SK-N-SH treated with all-trans-retinoic acid at 6 μM for 48 hours (cell line): ENCODE data around the gene NDUFA8.

Experiments used
- ATAC-seq: fragments of 200-7000 bp; cut with Tn5 transposase; 3 replicates; pipeline ENCODE4 v1.9.1; 2020; ENCODE audit warnings: mild to moderate bottlenecking, moderate library complexity
- ARNTL ChIP-seq: fragments of 450-650 bp; formaldehyde crosslinking; IDR thresholded peaks from 2 replicates; pipeline ENCODE4 v1.5.0; 2020; ENCODE audit warnings: low read depth, mild to moderate bottlenecking, moderate library complexity, borderline replicate concordance
- BACH2 ChIP-seq: fragments of 250-450 bp; sonication (Bioruptor Pico); IDR thresholded peaks from 2 replicates; pipeline ENCODE4 v1.9.0; 2021; ENCODE audit warnings: mild to moderate bottlenecking, borderline replicate concordance
- ESRRG ChIP-seq: fragments of 250-450 bp; sonication (Bioruptor Pico); IDR thresholded peaks from 2 replicates; pipeline ENCODE4 v1.6.1; 2021; ENCODE audit warnings: mild to moderate bottlenecking
- GLIS3 ChIP-seq: fragments of 250-450 bp; sonication (Bioruptor Pico); IDR thresholded peaks from 2 replicates; pipeline ENCODE4 v1.5.0; 2020; ENCODE audit warnings: mild to moderate bottlenecking, moderate library complexity
- ISL1 ChIP-seq: fragments of 250-450 bp; sonication (Bioruptor Pico); IDR thresholded peaks from 2 replicates; pipeline ENCODE4 v2.1.2; 2022; ENCODE audit warnings: mild to moderate bottlenecking, moderate library complexity
- OSR1 ChIP-seq: fragments of 250-450 bp; sonication (Bioruptor Pico); IDR thresholded peaks from 2 replicates; pipeline ENCODE4 v1.8.0; 2022; ENCODE audit warnings: moderate library complexity, mild to moderate bottlenecking, inconsistent platforms
- PPARA ChIP-seq: fragments of 250-450 bp; sonication (Bioruptor Pico); IDR thresholded peaks from 2 replicates; pipeline ENCODE4 v1.5.0; 2020; ENCODE audit warnings: mild to moderate bottlenecking, borderline replicate concordance
- RARB ChIP-seq: fragments of 250-450 bp; sonication (Bioruptor Pico); IDR thresholded peaks from 2 replicates; pipeline ENCODE4 v1.8.0; 2021; ENCODE audit warnings: mild to moderate bottlenecking, moderate library complexity
- SNAI2 ChIP-seq: fragments of 250-450 bp; sonication (Bioruptor Pico); IDR thresholded peaks from 2 replicates; pipeline ENCODE4 v1.5.0; 2020; ENCODE audit warnings: mild to moderate bottlenecking, moderate library complexity
- TCF4 ChIP-seq: fragments of 250-450 bp; sonication (Bioruptor Pico); IDR thresholded peaks from 2 replicates; pipeline ENCODE4 v1.8.0; 2021; ENCODE audit warnings: mild to moderate bottlenecking, moderate library complexity, borderline replicate concordance
- TOX ChIP-seq: fragments of 250-450 bp; sonication (Bioruptor Pico); IDR thresholded peaks from 2 replicates; pipeline ENCODE4 v1.8.0; 2021; ENCODE audit warnings: mild to moderate bottlenecking, moderate library complexity, borderline replicate concordance
- ZFP30 ChIP-seq: fragments of 450-650 bp; formaldehyde crosslinking; IDR thresholded peaks from 2 replicates; pipeline ENCODE4 v1.5.0; 2022; ENCODE audit warnings: mild to moderate bottlenecking, moderate library complexity
- ZNF565 ChIP-seq: fragments of 450-650 bp; formaldehyde crosslinking; conservative IDR thresholded peaks from 2 replicates; pipeline ENCODE4 v1.5.0; 2020; ENCODE audit warnings: low read depth, mild to moderate bottlenecking, moderate library complexity
- ZNF70 ChIP-seq: fragments of 450-650 bp; formaldehyde crosslinking; IDR thresholded peaks from 2 replicates; pipeline ENCODE4 v1.5.0; 2020; ENCODE audit warnings: mild to moderate bottlenecking, moderate library complexity
- ZNF8 ChIP-seq: fragments of 450-650 bp; formaldehyde crosslinking; IDR thresholded peaks from 2 replicates; pipeline ENCODE4 v1.5.0; 2020; ENCODE audit warnings: mild to moderate bottlenecking, moderate library complexity
- TF ChIP-seq, protein P1 (sequence below): fragments of 250-450 bp; sonication (Bioruptor Pico); IDR thresholded peaks from 2 replicates; pipeline ENCODE4 v1.8.0; 2020; ENCODE audit warnings: mild to moderate bottlenecking, moderate library complexity, borderline replicate concordance
- TF ChIP-seq, protein P2 (sequence below): fragments of 250-450 bp; sonication (Bioruptor Pico); IDR thresholded peaks from 2 replicates; pipeline ENCODE4 v1.5.0; 2020; ENCODE audit warnings: mild to moderate bottlenecking, moderate library complexity
- TF ChIP-seq, protein P3 (sequence below): fragments of 250-450 bp; sonication (Bioruptor Pico); IDR thresholded peaks from 2 replicates; pipeline ENCODE4 v1.5.1; 2020; ENCODE audit warnings: low read depth, mild to moderate bottlenecking, moderate library complexity
- TF ChIP-seq, protein P4 (sequence below): fragments of 250-450 bp; sonication (Bioruptor Pico); IDR thresholded peaks from 2 replicates; pipeline ENCODE4 v1.5.1; 2021; ENCODE audit warnings: mild to moderate bottlenecking, moderate library complexity

The NDUFA8 gene

DNA sequence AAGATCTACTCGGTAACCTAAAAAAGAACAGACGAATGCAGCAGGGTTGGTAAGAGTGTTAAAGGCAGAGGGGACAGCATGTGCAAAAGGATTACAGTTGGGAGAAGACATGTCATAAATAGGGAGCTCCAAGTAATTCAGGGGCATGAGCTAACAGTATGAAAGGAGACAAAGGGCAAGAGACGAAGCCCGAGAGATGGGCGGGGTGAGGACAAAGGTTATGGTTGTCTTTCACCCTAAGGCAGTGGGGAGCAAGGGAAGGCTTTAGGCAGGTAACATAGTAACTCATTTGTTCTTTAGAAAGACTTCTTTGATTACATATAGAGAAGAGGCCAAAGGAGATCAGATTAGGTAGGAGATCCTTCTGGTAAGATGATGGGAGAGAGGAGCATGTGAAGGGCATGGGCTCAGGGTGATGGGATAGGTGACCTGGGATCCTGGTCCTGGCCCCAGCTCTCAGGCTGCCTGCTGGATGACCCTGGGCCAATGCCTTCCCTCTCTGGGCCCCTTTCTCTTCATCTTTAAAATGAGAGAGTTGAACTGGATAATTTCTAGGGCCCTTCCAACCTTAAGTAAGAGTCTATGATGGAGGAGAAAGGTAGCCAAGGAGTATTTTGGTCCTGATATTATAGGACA is 19.6 kb upstream of the NDUFA8 start:
- no peak for ATAC-seq
- TF ChIP-seq RARB (CRISPR knock-in tag) (no peak), TCF4 (CRISPR knock-in tag) (no peak), TOX (CRISPR knock-in tag) (no peak), ZNF565 (CRISPR knock-in tag) (no peak), ARNTL (CRISPR knock-in tag) (no peak), PPARA (CRISPR knock-in tag) (no peak), ZNF70 (CRISPR knock-in tag) (no peak), SNAI2 (CRISPR knock-in tag) (no peak), ZNF8 (CRISPR knock-in tag) (no peak), OSR1 (CRISPR knock-in tag) (no peak)
- TF ChIP-seq, protein P1, sequence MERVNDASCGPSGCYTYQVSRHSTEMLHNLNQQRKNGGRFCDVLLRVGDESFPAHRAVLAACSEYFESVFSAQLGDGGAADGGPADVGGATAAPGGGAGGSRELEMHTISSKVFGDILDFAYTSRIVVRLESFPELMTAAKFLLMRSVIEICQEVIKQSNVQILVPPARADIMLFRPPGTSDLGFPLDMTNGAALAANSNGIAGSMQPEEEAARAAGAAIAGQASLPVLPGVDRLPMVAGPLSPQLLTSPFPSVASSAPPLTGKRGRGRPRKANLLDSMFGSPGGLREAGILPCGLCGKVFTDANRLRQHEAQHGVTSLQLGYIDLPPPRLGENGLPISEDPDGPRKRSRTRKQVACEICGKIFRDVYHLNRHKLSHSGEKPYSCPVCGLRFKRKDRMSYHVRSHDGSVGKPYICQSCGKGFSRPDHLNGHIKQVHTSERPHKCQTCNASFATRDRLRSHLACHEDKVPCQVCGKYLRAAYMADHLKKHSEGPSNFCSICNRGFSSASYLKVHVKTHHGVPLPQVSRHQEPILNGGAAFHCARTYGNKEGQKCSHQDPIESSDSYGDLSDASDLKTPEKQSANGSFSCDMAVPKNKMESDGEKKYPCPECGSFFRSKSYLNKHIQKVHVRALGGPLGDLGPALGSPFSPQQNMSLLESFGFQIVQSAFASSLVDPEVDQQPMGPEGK = no peak

DNA sequence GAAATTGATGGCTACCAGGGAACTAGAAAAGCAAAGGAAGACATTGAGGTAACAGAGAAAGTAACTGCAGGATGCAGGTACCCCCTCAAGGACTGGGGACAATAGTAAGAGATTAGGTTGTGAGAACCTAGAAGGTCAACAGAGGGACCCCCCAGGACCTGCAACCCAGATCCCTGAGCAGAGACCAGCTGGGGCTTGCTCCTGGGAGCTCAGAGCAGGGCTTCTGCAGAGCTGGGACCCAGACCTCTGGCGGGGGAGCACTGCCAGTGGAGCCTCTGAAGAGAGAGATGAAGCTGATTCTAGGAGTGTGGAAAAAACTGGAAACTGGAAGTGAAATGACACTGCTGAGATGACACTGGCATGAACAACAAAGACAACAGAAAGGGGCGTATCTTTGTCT is 17.3 kb upstream of the NDUFA8 start:
- TF ChIP-seq ARNTL (CRISPR knock-in tag) (no peak), ZFP30 (no peak), BACH2 (CRISPR knock-in tag) (no peak), ZNF70 (CRISPR knock-in tag) (no peak), TOX (CRISPR knock-in tag) (no peak), RARB (CRISPR knock-in tag) (no peak)
- TF ChIP-seq, protein P1 = no peak
- no peak for ATAC-seq

DNA sequence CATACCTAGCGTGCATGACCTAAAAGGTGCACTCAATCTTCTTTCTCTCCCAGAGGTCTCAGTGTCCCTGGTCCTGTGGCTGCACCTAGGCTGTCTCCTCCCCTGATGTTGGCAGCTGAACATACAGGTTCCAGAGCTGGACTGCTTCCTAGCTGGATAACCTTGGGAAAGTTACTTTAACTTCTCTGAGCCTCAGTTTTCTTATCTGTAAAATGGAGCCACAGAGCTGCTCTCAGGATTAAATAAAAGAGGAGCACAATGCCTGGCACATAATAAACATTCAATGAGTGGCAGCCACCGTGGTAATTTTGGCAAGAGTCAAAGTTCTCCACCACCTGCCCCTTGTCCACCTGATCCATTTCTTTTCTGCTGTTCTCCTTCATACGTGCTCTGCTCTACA is 14.1 kb upstream of the NDUFA8 start:
- TF ChIP-seq ESRRG (CRISPR knock-in tag) = no peak
- TF ChIP-seq TOX (CRISPR knock-in tag) = no peak
- no peak for TF ChIP-seq ISL1
- no peak for TF ChIP-seq SNAI2 (CRISPR knock-in tag)
- TF ChIP-seq, protein P2, sequence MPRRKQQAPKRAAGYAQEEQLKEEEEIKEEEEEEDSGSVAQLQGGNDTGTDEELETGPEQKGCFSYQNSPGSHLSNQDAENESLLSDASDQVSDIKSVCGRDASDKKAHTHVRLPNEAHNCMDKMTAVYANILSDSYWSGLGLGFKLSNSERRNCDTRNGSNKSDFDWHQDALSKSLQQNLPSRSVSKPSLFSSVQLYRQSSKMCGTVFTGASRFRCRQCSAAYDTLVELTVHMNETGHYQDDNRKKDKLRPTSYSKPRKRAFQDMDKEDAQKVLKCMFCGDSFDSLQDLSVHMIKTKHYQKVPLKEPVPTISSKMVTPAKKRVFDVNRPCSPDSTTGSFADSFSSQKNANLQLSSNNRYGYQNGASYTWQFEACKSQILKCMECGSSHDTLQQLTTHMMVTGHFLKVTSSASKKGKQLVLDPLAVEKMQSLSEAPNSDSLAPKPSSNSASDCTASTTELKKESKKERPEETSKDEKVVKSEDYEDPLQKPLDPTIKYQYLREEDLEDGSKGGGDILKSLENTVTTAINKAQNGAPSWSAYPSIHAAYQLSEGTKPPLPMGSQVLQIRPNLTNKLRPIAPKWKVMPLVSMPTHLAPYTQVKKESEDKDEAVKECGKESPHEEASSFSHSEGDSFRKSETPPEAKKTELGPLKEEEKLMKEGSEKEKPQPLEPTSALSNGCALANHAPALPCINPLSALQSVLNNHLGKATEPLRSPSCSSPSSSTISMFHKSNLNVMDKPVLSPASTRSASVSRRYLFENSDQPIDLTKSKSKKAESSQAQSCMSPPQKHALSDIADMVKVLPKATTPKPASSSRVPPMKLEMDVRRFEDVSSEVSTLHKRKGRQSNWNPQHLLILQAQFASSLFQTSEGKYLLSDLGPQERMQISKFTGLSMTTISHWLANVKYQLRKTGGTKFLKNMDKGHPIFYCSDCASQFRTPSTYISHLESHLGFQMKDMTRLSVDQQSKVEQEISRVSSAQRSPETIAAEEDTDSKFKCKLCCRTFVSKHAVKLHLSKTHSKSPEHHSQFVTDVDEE (CRISPR knock-in tag) = no peak
- TF ChIP-seq ZNF565 (CRISPR knock-in tag) = no peak
- TF ChIP-seq PPARA (CRISPR knock-in tag) = no peak
- TF ChIP-seq, protein P1 = no peak
- TF ChIP-seq GLIS3 (CRISPR knock-in tag) = no peak
- TF ChIP-seq, protein P3, sequence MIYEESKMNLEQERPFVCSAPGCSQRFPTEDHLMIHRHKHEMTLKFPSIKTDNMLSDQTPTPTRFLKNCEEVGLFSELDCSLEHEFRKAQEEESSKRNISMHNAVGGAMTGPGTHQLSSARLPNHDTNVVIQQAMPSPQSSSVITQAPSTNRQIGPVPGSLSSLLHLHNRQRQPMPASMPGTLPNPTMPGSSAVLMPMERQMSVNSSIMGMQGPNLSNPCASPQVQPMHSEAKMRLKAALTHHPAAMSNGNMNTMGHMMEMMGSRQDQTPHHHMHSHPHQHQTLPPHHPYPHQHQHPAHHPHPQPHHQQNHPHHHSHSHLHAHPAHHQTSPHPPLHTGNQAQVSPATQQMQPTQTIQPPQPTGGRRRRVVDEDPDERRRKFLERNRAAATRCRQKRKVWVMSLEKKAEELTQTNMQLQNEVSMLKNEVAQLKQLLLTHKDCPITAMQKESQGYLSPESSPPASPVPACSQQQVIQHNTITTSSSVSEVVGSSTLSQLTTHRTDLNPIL (CRISPR knock-in tag) = no peak
- TF ChIP-seq, protein P4, sequence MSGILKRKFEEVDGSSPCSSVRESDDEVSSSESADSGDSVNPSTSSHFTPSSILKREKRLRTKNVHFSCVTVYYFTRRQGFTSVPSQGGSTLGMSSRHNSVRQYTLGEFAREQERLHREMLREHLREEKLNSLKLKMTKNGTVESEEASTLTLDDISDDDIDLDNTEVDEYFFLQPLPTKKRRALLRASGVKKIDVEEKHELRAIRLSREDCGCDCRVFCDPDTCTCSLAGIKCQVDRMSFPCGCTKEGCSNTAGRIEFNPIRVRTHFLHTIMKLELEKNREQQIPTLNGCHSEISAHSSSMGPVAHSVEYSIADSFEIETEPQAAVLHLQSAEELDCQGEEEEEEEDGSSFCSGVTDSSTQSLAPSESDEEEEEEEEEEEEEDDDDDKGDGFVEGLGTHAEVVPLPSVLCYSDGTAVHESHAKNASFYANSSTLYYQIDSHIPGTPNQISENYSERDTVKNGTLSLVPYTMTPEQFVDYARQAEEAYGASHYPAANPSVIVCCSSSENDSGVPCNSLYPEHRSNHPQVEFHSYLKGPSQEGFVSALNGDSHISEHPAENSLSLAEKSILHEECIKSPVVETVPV = no peak
- TF ChIP-seq, all 23 proteins: peak for 0
- no peak for ATAC-seq
